Liver (tissue), 9 donors: ENCODE data around the gene VSX2. TPM values are rescaled to one million over a fixed set of nuclear protein-coding genes. Genes with fewer than 3 reads are reported as not detected.

Source experiments
- DNase-seq: peaks from one replicate; pipeline ENCODE4 v3.0.0-alpha.2; 2017; ENCODE audit warnings: low spot score
- H3K27ac ChIP-seq, 2 donors: one replicate each; pipeline ENCODE4 v1.7.0; 2013; ENCODE audit warnings: inconsistent platforms in 2 of 2, low read length in 2 of 2, control low read depth in 1 of 2, low read depth in 1 of 2, mild to moderate bottlenecking in 1 of 2
- H3K27me3 ChIP-seq, 4 donors: one replicate each; pipeline versions ENCODE4 v1.6.1 to v1.7.0; 2013; ENCODE audit warnings: low read length in 3 of 4, inconsistent platforms in 1 of 4, mild to moderate bottlenecking in 1 of 4, moderate library complexity in 1 of 4; ENCODE audit not compliant: control insufficient read depth in 4 of 4, insufficient read depth in 4 of 4
- H3K36me3 ChIP-seq, 4 donors: one replicate each; pipeline versions ENCODE4 v1.6.1 to v1.7.0; 2013; ENCODE audit warnings: low read length in 3 of 4, mild to moderate bottlenecking in 3 of 4, low read depth in 1 of 4, moderate library complexity in 1 of 4; ENCODE audit not compliant: control insufficient read depth in 4 of 4, insufficient read depth in 3 of 4
- H3K4me1 ChIP-seq, 4 donors: one replicate each; pipeline versions ENCODE4 v1.6.1 to v1.7.0; 2013; ENCODE audit warnings: low read length in 3 of 4, mild to moderate bottlenecking in 3 of 4, moderate library complexity in 1 of 4; ENCODE audit not compliant: control insufficient read depth in 4 of 4, insufficient read depth in 4 of 4
- H3K4me3 ChIP-seq, 3 donors: one replicate each; pipeline versions ENCODE4 v1.6.1 to v1.7.0; 2013; ENCODE audit warnings: low read length in 3 of 3, control low read depth in 1 of 3, low read depth in 1 of 3, mild to moderate bottlenecking in 1 of 3
- H3K9ac ChIP-seq, 2 donors: one replicate each; pipeline ENCODE4 v1.7.0; 2013; ENCODE audit warnings: low read length in 2 of 2, mild to moderate bottlenecking in 2 of 2, moderate library complexity in 2 of 2, control low read depth in 1 of 2, low read depth in 1 of 2
- H3K9me3 ChIP-seq, 4 donors: one replicate each; pipeline versions ENCODE4 v1.6.1 to v1.7.0; 2013; ENCODE audit warnings: low read length in 3 of 4; ENCODE audit not compliant: control insufficient read depth in 4 of 4
- ATF3 ChIP-seq: IDR thresholded peaks from 2 replicates; pipeline ENCODE4 v1.6.1; 2016; ENCODE audit warnings: antibody characterized with exemption
- CTCF ChIP-seq: fragments of 150-350 bp; IDR thresholded peaks from 2 replicates; pipeline ENCODE4 v1.5.1; 2017; ENCODE audit warnings: improper control_type of control experiment, low read depth, low read length; ENCODE audit not compliant: missing input control
- EGR1 ChIP-seq, 2 donors: IDR thresholded peaks; 2 replicates each; pipeline ENCODE4 v1.6.1; 2016 to 2018; ENCODE audit warnings: antibody characterized with exemption in 2 of 2, low read depth in 2 of 2
- FOXA1 ChIP-seq: IDR thresholded peaks from 2 replicates; pipeline ENCODE4 v1.6.1; 2016; ENCODE audit warnings: antibody characterized with exemption
- FOXA2 ChIP-seq: IDR thresholded peaks from 2 replicates; pipeline ENCODE4 v1.6.1; 2016; ENCODE audit warnings: antibody characterized with exemption
- GABPA ChIP-seq, 2 donors: IDR thresholded peaks in 1 of 2; conservative IDR thresholded peaks in 1 of 2; 2 replicates each; pipeline ENCODE4 v1.6.1; 2016; ENCODE audit warnings: antibody characterized with exemption in 2 of 2, mild to moderate bottlenecking in 1 of 2, moderate library complexity in 1 of 2
- HNF4A ChIP-seq, 2 donors: conservative IDR thresholded peaks; 2 replicates each; pipeline ENCODE4 v1.6.1; 2016; ENCODE audit warnings: antibody characterized with exemption in 2 of 2, mild to moderate bottlenecking in 2 of 2
- HNF4G ChIP-seq: IDR thresholded peaks from 2 replicates; pipeline ENCODE4 v1.6.1; 2016; ENCODE audit warnings: antibody characterized with exemption
- JUND ChIP-seq, 2 donors: IDR thresholded peaks; 2 replicates each; pipeline ENCODE4 v1.6.1; 2016; ENCODE audit warnings: antibody characterized with exemption in 2 of 2
- MAX ChIP-seq: IDR thresholded peaks from 2 replicates; pipeline ENCODE4 v1.6.1; 2016; ENCODE audit warnings: antibody characterized with exemption
- NR2F2 ChIP-seq: IDR thresholded peaks from 2 replicates; pipeline ENCODE4 v1.6.1; 2016; ENCODE audit warnings: antibody characterized with exemption
- RAD21 ChIP-seq, 2 donors: IDR thresholded peaks; 2 replicates each; pipeline ENCODE4 v1.6.1; 2016; ENCODE audit warnings: antibody characterized with exemption in 2 of 2, mild to moderate bottlenecking in 2 of 2
- REST ChIP-seq: IDR thresholded peaks from 2 replicates; pipeline ENCODE4 v1.6.1; 2016; ENCODE audit warnings: antibody characterized with exemption, mild to moderate bottlenecking
- RXRA ChIP-seq, 2 donors: IDR thresholded peaks; 2 replicates each; pipeline ENCODE4 v1.6.1; 2017 to 2018; ENCODE audit warnings: antibody characterized with exemption in 2 of 2, mild to moderate bottlenecking in 1 of 2
- SP1 ChIP-seq: IDR thresholded peaks from 2 replicates; pipeline ENCODE4 v1.6.1; 2018; ENCODE audit warnings: antibody characterized with exemption, mild to moderate bottlenecking
- TAF1 ChIP-seq: conservative IDR thresholded peaks from 2 replicates; pipeline ENCODE4 v1.6.1; 2016; ENCODE audit warnings: antibody characterized with exemption, mild to moderate bottlenecking
- YY1 ChIP-seq: IDR thresholded peaks from 2 replicates; pipeline ENCODE4 v1.6.1; 2016; ENCODE audit warnings: antibody characterized with exemption, mild to moderate bottlenecking
- ZBTB33 ChIP-seq: IDR thresholded peaks from 2 replicates; pipeline ENCODE4 v1.6.1; 2016; ENCODE audit warnings: antibody characterized with exemption
- WGBS: extraction: QIAGEN DNeasy Blood & Tissue Kit; methylation state at CpG from one replicate; pipeline ENCODE4 v1.1.7; 2013; 5-methylcytosine and 5-hydroxymethylcytosine counted together
- polyA plus RNA-seq, 2 donors: library from polyadenylated mRNA; stranded (reverse) in 1 of 2; unstranded in 1 of 2; fragments of 200-250 nt in 1 of 2; fragments of >200 nt in 1 of 2; fragmentation: Nextera tagmentation in 1 of 2; extraction: Ambion mirVana in 1 of 2; gene quantifications; one replicate each; pipeline versions ENCODE4 v1.2.1 to v1.2.3, GENCODE V29; 2013 to 2015
- total RNA-seq, 2 donors: library from RNA; depleted of rRNA; stranded (reverse); fragments of >200 nt; gene quantifications; one replicate each; pipeline ENCODE4 v1.2.3, GENCODE V29; 2014
- donor health status: healthy.
- donor health status: healthy.
- donor health status: healthy.
- donor health status: healthy.
- donor health status: healthy.

The VSX2 gene
- total and polyA plus RNA-seq, 4 donors, result not detected

- TF ChIP-seq JUND (IDR thresholded peaks at IDR 0.05), result no peak
- no peak for TF ChIP-seq FOXA2
- no peak for TF ChIP-seq MAX
- no peak for TF ChIP-seq NR2F2
- TF ChIP-seq YY1, result no peak
- no peak for TF ChIP-seq RXRA (IDR thresholded peaks at IDR 0.05)
- no peak for TF ChIP-seq HNF4A (conservative IDR thresholded peaks at IDR 0.05)
- TF ChIP-seq TAF1, result no peak
- no peak for TF ChIP-seq RAD21 (IDR thresholded peaks at IDR 0.05)
Observed at GRCh38 chr14:74219277-74220205, 19.7 kb upstream of the VSX2 start (continued).

- no peaks in the 10 kb centered on the region for H3K36me3 ChIP-seq
- H3K4me3 ChIP-seq, result no peak overlapping the region
- TF ChIP-seq RAD21 (IDR thresholded peaks at IDR 0.05) (no peak), ATF3 (no peak), HNF4A (conservative IDR thresholded peaks at IDR 0.05) (no peak), HNF4G (no peak), MAX (no peak), REST (no peak), JUND (IDR thresholded peaks at IDR 0.05) (no peak), RXRA (IDR thresholded peaks at IDR 0.05) (no peak), TAF1 (no peak), EGR1 (IDR thresholded peaks at IDR 0.05; ENCODE audit: low read depth in 2 of 2) (no peak), FOXA2 (no peak), NR2F2 (no peak), GABPA (IDR thresholded peaks at IDR 0.05 in 1 of 2, conservative IDR thresholded peaks at IDR 0.05 in 1 of 2) (no peak), YY1 (no peak), CTCF (no peak), FOXA1 (no peak), SP1 (no peak), ZBTB33 (no peak)
- no peak overlapping the region for H3K27ac ChIP-seq
- DNase-seq, result no peak
- H3K9ac ChIP-seq, result no peak overlapping the region
- WGBS, result 91% methylated on average over 6 of the region's 6 CpGs
- H3K27me3 ChIP-seq, result peaks cover 0 to 6% (median 1%) of the 10 kb centered on the region in 4 donors
- peaks cover 2 to 6% (median 4%) of the 10 kb centered on the region in 4 donors for H3K4me1 ChIP-seq
- H3K9me3 ChIP-seq, result no peaks in the 10 kb centered on the region
Observed at GRCh38 chr14:74220991-74221390, 18.3 kb upstream of the VSX2 start.
